Fibroblast of pulmonary artery (primary cell): ENCODE data around the gene DLK1.

Experiments
- DNase-seq: peaks from one replicate; pipeline ENCODE4 v3.0.0-alpha.2; 2010; ENCODE audit warnings: low read depth
- H3K4me3 ChIP-seq: replicated peaks from 2 replicates; pipeline ENCODE4 v1.5.1; 2011; ENCODE audit warnings: low read depth, mild to moderate bottlenecking, control low read depth, low read length, moderate library complexity
- TF ChIP-seq, protein P1 (sequence below): IDR thresholded peaks from 2 replicates; pipeline ENCODE4 v1.5.1; 2011; ENCODE audit warnings: mild to moderate bottlenecking, control low read depth, low read length, inconsistent platforms; ENCODE audit errors: missing control alignments

DLK1 gene

GRCh38 chr14:100776681-100777365, 50.1 kb downstream of the DLK1 start:
- no peak overlapping the region for H3K4me3 ChIP-seq
- DNase-seq = no peak
- TF ChIP-seq, protein P1, sequence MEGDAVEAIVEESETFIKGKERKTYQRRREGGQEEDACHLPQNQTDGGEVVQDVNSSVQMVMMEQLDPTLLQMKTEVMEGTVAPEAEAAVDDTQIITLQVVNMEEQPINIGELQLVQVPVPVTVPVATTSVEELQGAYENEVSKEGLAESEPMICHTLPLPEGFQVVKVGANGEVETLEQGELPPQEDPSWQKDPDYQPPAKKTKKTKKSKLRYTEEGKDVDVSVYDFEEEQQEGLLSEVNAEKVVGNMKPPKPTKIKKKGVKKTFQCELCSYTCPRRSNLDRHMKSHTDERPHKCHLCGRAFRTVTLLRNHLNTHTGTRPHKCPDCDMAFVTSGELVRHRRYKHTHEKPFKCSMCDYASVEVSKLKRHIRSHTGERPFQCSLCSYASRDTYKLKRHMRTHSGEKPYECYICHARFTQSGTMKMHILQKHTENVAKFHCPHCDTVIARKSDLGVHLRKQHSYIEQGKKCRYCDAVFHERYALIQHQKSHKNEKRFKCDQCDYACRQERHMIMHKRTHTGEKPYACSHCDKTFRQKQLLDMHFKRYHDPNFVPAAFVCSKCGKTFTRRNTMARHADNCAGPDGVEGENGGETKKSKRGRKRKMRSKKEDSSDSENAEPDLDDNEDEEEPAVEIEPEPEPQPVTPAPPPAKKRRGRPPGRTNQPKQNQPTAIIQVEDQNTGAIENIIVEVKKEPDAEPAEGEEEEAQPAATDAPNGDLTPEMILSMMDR = no peak

- TF ChIP-seq, protein P1 = no peak
- H3K4me3 ChIP-seq = no peak overlapping the region
- no peak for DNase-seq
These were observed 50.7 kb downstream of the DLK1 start for GRCh38 chr14:100777366-100777817.

- TF ChIP-seq, protein P1 = no peak
- H3K4me3 ChIP-seq = no peak overlapping the region
- no peak for DNase-seq
These were observed 51.3 kb downstream of the DLK1 start for GRCh38 chr14:100777818-100778525.

GRCh38 chr14:100778526-100778882, 51.8 kb downstream of the DLK1 start:
- H3K4me3 ChIP-seq = no peak overlapping the region
- TF ChIP-seq, protein P1 = no peak
- no peak for DNase-seq

DNA sequence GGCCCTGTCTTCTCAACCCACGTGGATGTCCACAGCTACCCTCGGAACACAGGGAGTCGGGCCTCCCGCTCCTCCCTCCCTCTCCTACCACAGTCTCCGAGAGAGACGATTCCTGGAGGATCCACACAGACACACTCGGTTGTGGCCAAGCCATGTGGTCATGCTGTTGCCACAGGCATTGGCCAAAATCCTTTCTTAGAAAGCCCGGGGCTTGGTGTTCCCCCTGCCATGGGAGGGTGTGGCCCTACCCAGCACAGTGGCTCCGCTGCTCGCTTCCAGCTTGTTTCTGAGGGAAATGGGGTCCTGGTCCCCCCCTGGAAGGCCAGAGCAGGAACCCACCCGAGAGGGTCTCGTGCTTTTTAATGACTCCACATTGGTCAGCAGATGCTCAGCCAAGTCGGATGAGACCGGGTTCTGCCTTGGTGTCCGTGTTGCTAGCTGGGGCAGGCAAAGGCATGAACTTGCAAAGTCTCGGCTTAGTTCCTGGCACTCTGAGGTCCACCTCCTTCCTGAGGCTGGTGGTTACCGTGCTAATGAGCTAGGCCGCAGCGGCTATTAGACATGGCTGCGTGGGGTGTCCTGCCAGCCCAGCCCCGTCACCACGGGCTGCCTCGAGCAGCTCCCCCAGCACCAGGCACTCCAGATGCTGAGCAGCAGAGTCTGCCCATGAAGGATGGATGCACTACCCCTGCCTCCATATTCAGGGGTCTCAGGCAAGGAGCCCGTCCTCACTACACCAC, 52.4 kb downstream of the DLK1 start:
- TF ChIP-seq, protein P1 = no peak
- no peak for DNase-seq
- no peak overlapping the region for H3K4me3 ChIP-seq

DNA sequence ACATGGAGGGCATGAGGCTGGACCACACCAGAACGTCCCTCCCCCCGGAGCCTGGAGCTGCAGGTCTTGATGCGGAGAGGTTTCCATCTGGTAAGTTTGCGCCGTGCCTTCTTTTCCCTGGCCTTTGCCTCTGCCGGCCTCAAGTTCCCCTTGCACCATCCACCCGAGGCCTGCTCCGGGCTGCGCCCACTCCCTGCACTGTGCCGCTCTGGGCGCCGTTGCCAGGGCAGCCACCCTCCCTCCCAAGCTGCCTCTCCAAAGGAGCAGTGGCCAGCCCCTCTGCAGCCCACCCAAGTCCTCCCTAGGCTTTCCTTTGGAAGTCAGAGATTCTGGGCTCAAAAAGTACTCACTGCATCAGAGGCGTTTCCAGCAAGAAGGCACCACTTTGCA, 53.0 kb downstream of the DLK1 start:
- TF ChIP-seq, protein P1 = no peak
- no peak for DNase-seq

More for the DNA sequence above, 53.0 kb downstream of the DLK1 start:
- no peak overlapping the region for H3K4me3 ChIP-seq
